HG02981 (cell line): ENCODE measurements around the gene SYK.

ENCODE experiments used
- ATAC-seq: cut with Tn5 transposase; IDR thresholded peaks from one replicate; pipeline ENCODE4 v1.9.1; 2021; ENCODE audit warnings: mild to moderate bottlenecking, moderate library complexity; ENCODE audit not compliant: unreplicated experiment

Gene SYK

GRCh38 chr9:90821697-90822096, 20.1 kb downstream of the SYK start:
- no peak for ATAC-seq

GRCh38 chr9:90822866-90823265, 21.2 kb downstream of the SYK start:
- ATAC-seq, result no peak

GRCh38 chr9:90825586-90825985, 24.0 kb downstream of the SYK start:
- no peak for ATAC-seq

DNA sequence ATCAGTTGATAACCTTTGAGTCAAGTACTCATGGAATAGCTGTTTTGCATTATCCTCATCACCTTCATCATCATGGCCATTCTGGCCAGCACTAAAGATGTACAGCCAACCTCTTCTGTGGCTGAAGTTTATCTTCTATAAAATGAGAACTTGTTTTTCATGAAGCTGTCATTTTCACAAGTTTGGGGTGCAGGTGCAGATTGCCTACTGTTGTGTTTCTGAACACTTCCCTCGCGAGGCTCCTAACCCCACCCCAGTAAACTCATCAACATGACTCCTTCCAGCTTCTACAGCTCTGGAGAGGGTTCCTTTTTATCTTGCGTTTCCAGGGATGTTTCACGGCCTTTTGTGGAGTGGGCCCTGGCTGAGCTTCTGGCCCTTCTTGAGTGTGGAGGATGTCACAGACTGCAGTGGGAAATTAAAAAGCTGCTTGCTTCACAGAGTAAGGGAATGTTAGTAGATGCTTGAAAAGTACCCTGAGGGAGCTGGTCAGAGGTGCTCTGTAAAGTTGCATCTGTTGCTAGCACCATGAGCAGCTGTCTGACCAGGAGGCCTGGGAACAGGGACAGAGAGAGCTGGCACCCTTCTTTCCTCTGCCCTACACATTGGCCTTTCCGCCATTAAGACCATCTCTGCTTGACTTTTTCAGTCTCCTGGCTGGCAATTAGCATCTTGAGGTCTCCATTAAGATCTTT, 24.9 kb downstream of the SYK start:
- no peak for ATAC-seq

- peak; percentile 51 for ATAC-seq
Measured at GRCh38 chr9:90827181-90827871, 25.7 kb downstream of the SYK start.

DNA sequence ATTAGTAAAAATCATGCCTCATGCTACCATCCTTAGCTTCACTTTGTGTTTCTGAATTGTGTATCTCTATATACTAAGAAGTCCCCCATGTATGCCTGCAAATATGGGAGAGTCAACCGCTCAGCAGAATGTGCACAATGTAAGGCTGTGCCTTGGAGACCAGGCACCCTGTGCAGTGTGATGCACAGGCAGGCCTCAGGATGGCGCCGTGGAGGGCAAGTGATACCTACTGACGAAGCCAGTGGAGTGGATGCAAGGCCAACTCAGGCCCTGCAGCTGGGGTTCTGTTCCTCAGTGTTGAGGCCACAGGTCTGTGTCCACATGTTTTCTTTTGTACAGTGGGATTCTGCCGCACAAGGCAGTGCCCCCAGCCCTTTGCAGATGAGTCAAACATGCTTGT, 28.4 kb downstream of the SYK start:
- no peak for ATAC-seq

DNA sequence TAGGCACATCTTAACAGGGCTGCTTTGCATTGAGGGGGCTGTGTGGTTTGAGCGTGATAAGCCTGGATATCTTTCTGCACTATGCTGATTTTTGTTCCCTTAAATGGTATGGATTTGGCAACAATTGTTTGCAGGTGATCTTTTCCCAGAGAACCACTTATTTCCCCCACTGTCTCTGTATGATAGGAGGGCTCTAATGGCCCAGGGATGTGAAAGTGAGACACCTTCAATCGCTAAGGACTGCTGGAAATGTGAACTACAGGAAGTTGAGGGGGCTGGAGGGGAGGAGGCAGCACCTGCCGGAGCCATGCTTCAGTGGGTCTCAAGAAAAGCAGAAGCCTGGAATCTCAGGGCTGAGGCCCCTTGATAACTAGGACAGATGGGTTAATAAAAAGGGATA, 29.4 kb downstream of the SYK start:
- ATAC-seq, result peak; percentile 50

- no peak for ATAC-seq
Measured at GRCh38 chr9:90832261-90832660, 30.6 kb downstream of the SYK start.

DNA sequence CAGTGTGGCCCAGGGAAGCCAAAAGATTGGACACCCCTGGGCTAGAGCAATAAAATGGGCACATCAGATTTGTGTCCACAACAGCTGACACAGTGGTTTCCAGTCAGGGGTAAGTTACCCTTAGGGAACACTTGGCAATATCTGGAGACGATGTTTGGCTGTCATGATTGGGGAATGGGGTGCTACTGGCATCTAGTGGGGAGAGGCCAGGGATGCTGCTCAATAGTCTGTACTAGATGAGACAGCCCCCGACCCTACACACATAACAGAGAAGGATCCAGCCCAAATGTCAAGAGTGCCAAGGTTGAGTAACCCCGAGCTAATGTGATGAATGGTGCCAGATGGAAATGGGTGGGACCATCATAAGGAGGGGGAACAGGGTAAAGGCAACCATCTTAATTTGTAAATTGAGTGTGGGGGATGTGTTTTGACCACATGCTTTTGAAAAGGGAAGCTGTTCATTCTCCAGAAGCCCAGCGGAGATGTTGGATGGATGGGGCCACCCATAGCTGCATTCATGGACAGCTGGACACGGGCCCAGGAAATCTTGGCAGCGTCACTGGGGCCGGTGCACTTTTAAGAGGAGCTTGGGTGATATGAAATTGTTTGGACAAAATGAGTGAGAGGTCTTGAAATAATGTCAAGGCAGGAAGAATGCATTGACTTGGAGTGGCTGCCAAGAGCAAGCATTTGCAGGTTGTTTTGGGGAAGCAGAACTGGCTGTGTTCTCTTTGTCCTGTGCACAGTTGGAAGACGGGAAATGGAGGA, 33.4 kb downstream of the SYK start:
- ATAC-seq, result no peak

- no peak for ATAC-seq
Measured at GRCh38 chr9:90836411-90837080, 34.9 kb downstream of the SYK start.

- no peak for ATAC-seq
Measured at GRCh38 chr9:90838098-90838497, 36.5 kb downstream of the SYK start.

- ATAC-seq, result no peak
Measured at GRCh38 chr9:90838581-90839154, 37.0 kb downstream of the SYK start.

GRCh38 chr9:90839183-90839728, 37.6 kb downstream of the SYK start:
- ATAC-seq, result peak; percentile 67

- no peak for ATAC-seq
Measured at GRCh38 chr9:90840696-90841095, 39.1 kb downstream of the SYK start.

GRCh38 chr9:90841213-90841612, 39.6 kb downstream of the SYK start:
- ATAC-seq, result no peak

GRCh38 chr9:90841615-90842014, 40.0 kb downstream of the SYK start:
- ATAC-seq, result no peak

GRCh38 chr9:90842176-90842777, 40.7 kb downstream of the SYK start:
- no peak for ATAC-seq

- ATAC-seq, result no peak
Measured at GRCh38 chr9:90842996-90843395, 41.4 kb downstream of the SYK start.

DNA sequence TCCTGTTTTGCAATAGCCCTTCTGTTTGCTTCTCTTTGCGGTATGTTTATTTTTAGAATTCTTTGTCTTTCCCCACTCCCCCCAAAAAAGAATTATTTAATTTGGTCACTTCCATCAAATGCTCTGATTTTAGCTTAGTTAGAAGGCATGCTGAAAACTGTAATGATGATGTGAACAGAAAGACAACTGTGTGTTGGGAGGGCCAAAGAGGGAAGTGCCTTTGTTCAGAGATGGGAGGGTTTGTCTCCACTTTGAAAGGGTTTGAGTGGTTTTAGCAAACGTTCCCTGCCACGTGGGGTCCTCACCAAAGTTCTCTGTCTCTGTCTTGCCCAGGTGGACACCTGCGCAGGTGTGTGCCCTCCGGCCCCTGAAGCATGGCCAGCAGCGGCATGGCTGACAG, 41.9 kb downstream of the SYK start:
- ATAC-seq, result no peak

DNA sequence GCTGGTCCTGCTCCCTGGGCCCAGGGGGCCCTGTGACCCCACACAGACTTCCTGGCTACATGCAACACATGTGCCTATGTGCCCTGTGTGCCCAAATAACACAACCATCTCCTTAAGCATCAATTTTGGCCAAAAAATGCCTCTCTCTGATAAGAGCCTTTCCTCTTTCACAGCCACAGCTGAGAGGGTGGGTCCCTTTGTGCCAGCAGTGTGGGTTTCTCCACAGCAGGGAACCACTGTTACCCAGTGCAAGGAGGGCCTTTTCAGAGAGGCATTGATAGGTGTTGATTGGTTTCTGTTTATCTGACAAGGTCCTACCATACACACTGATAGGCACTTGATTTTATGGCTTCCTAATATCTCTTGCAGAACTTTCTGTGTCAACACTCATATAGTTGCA, 42.7 kb downstream of the SYK start:
- ATAC-seq, result no peak
